Epithelial cell of prostate (primary cell): Measurements from ENCODE around the gene OXA1L.
"Not testable (repeated sequence)": the region's sequence is repeated elsewhere in the genome, so short reads cannot be mapped to it uniquely, and the experiment has no call there.

Source experiments
- DNase-seq: peaks from one replicate; pipeline ENCODE4 v3.0.0-alpha.2; 2011; ENCODE audit warnings: low read depth, low spot score
- H3K27ac ChIP-seq: fragments of 450-650 bp; 2 replicates; pipeline ENCODE4 v1.5.1; 2017; ENCODE audit warnings: mild to moderate bottlenecking

Gene OXA1L

DNA sequence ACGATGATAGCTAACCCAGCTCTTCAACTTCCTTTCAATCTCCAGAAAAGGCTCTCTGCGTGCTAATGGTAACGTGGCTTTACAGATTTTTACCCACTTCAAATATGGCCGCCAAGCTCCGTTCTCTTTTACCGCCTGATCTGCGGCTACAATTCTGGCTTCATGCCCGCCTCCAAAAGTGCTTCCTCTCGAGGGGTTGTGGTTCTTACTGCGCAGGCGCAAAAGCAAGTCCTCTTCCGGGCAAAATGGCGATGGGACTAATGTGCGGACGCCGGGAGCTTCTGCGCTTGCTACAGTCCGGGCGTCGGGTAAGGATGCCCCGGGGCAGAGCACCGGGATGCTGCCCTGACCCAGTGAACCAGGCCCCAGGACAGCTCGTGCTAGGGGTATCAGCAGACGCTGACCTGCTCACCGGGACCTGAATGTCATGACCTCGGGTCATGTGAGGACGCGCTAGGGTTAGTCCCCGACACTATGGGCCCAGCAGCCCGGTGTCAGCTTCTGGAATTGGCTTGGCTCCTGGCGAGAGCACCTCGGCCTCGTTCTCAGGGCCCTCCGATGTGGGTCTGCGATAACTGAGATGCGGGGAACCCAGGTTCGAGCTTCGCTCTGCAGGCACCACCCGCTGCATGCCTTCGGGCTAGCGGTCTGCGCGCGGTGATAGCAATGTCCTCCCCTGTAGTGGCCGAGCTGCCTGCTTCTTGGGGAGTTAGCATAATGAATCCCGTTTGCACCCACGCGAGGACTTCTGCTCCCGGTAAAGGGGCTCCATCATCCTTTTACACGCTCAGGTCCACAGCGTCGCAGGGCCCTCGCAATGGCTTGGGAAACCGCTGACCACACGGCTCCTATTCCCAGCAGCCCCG, at the start of gene OXA1L:
Gene OXA1L (plus strand): TSS at position 232 of the 866 bp plus-strand sequence. CDS start 14 bp downstream, at position 246.
- DNase-seq, result peak; percentile 78
- peak within 1 kb of the TSS; percentile 55 for H3K27ac ChIP-seq

DNA sequence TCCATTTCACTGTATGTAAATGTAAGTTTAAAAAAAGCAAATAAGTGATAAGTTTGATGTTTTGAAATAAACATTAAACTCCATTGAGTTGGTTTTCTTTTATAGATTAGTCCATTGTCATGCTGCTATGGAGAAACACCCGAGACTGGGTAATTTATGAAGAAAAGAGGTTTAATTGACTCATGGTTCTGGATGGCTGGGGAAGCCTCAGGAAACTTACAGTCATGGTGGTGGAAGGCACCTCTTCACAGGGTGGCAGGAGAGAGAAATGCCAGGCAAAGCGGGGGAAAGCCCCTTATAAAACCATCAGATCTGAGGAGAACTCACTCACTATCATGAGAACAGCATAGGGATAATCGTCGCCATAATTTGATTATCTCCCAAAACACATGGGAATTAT, 48.4 kb upstream of the OXA1L start:
- DNase-seq, result no peak
- H3K27ac ChIP-seq, result no peak overlapping the region

DNA sequence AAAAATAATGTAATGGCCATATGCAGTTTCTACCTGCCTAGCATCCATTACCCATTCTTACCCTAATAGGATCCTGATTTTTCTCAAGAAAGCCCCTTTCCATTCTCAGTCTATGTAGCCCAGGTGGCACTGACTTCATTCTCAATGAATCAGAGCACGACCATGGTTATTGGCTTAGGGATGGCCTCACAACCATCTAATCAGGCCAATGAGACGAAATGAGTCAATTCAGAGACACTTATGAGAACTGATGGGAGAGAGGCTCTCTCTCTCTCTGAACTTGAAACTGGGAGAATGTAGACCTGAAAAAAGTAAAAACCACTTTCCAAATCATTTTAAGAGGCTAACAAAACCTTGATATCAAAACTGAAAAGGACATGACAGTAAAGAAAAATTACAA, 45.3 kb upstream of the OXA1L start:
- DNase-seq, result no peak
- H3K27ac ChIP-seq, result no peak overlapping the region

DNA sequence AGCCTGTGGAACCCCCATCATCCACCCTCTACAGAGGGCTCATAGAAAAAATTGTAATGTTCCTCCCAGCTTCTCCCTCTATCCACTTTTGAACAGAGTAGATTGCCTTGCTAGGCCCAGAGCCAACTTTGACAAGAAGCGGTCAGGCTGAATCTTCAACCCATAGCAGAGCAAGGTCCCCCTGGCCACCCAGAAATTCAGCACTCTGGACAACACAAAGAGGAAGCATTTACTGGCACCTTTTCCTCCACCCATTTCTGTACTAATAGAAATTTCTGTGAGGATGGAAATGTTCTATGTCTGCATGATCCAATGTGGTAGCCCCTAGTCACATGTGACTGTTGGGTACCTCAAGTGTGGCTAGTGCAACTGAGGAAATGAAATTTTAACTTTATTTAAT, 42.7 kb upstream of the OXA1L start:
- no peak for DNase-seq
- H3K27ac ChIP-seq, result no peak overlapping the region

DNA sequence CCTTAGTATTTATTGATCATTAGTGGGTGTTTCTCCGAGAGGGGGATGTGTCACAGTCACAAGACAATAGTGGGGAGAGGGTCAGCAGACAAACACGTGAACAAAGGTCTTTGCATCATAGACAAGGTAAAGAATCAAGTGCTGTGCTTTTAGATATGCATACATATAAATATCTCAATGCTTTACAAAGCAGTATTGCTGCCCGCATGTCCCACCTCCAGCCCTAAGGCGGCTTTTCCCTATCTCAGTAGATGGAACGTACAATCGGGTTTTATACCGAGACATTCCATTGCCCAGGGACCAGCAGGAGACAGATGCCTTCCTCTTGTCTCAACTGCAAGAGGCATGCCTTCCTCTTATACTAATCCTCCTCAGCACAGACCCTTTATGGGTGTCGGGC, 41.6 kb upstream of the OXA1L start:
- not testable (repeated sequence) for H3K27ac ChIP-seq, DNase-seq

DNA sequence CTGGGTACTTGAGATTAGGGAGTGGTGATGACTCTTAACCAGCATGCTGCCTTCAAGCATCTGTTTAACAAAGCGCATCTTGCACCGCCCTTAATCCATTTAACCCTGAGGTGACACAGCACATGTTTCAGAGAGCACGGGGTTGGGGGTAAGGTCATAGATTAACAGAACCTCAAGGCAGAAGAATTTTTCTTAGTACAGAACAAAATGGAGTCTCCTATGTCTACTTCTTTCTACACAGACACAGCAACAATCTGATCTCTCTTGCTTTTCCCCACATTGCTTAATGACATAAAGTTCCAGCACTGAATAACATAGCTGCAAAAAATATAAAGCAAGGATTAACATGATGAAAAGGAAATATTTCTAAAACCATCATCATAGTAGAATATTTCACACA, 41.1 kb upstream of the OXA1L start:
- DNase-seq, result not testable (repeated sequence)

DNA sequence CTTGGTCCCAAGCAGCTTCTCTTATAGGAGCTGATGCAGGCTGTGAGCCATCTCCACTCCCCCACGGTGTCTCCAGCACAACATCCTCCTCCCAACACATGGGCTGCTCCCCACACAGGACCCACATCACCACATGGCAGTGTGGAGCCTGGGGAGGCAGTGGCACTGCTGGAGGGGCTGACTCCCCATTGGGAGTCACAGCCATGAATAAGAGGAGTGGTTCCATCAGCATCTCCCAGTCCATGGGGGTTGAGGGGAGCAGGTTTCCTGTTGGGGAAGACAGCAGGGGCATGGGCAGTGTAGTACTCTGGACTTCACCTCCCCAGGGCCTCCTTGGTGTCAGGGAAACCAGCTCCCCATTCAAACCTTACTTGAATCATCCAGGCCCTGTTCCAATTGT, 40.5 kb upstream of the OXA1L start:
- no peak for DNase-seq
- no peak overlapping the region for H3K27ac ChIP-seq

More for the DNA sequence above, 41.1 kb upstream of the OXA1L start:
- H3K27ac ChIP-seq, result not testable (repeated sequence)

DNA sequence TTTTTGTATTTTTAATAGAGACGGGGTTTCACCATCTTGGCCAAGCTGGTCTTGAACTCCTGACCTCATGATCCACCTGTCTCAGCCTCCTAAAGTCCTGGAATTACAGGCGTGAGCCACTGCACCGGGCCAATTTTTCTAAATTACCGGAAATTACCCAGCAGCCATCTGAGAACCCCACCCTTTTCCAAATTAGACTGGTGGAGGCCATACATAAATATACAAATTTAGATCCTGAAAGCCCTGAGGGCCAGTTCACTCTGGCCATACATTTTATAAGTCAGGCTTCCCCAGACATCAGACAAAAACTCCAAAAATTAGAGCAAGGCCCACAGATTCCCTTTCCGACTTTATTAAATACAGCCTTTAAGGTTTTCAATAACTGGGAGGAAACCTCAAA, 34.4 kb upstream of the OXA1L start:
- H3K27ac ChIP-seq, DNase-seq: not testable (repeated sequence)

DNA sequence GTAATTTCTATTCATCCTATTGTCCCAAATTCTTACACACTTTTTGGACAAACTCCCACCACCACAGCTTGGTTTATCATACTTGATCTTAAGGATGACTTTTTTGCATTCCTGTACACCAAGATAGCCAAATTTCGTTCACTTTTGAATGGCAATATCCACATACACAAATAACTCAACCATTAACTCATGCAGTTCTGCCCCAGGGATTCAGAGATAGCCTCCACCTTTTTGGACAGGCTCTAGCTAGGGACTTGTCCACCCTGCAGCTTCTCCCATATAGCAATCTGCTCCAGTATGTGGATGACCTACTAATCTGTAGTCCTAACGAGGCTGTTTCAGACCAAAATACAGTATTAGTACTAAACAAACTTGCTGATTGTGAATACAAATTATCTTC, 32.7 kb upstream of the OXA1L start:
- no peak for DNase-seq

DNA sequence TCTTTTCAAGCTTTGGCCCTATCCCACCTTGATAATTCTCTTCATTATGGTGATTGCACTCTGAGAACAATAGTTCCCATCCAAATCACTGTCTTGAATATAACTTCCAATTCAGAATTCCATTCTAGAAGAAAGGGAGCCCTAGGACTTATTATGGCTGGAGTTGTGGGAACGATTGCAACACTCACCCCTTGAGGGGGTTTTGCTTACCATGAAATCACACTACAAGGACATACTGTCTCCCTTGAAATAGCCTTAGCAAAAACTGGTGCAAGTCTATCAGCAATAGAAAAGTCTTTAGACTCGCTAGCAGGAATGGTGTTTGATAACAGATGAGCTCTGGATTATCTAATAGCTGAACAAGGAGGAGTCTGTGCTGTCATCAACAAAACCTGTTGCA, 31.4 kb upstream of the OXA1L start:
- H3K27ac ChIP-seq, result no peak overlapping the region
- DNase-seq, result no peak

More for the DNA sequence above, 32.7 kb upstream of the OXA1L start:
- no peak overlapping the region for H3K27ac ChIP-seq

DNA sequence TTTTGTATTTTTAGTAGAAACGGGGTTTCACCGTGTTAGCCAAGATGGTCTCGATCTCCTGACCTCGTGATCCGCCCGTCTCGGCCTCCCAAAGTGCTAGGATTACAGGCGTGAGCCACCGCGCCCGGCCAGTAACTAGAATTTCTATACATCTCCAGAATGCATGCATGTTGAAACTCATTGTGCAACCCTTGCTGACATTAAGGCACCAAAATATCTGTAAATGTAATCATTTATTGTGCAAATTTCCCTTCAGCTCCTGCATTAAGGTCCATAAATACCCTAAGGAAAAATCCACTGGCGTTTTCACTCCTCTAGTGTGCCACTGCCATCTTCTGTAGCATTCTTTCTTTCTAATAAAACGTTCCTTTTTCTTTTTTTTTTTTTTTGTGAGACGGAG, 30.1 kb upstream of the OXA1L start:
- DNase-seq, H3K27ac ChIP-seq: not testable (repeated sequence)

DNA sequence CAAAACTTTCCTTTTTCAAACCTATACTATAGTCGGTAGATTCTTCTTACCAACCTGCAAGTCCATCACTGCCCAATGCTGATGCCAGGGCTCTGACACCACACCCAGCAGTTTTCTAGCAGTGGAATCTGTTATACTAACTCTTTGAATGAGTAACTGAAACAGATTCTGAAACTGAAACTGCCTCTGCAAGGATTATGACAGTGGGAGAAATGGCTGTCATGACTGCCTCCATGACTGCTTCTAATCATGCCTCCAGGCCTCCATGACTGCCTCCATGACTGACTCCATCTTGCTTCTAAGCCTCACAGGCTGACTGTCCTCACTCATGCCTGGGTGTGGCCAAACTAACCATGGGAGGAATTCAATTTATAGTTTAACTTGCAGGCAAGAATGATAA, 29.4 kb upstream of the OXA1L start:
- no peak overlapping the region for H3K27ac ChIP-seq
- no peak for DNase-seq

DNA sequence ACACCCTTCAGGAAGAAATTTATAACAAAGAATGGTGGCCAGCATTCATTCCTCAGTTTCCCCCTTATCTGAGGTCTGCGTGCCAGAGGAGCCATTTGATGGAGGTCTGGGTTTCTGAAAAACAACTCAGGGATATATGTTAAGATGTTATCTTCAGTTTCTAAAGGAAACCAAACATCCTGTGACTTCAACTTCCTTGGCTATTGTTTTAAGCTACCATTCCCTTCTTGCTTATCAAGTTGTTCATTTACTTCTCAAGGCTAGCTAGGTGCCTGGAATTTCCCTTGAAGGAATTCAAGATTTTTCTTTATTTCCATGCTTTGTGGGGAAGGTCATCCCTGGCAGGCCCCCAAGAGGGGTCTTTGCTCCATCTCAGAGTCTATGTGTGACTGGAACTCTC, 27.1 kb upstream of the OXA1L start:
- no peak for DNase-seq
- no peak overlapping the region for H3K27ac ChIP-seq

DNA sequence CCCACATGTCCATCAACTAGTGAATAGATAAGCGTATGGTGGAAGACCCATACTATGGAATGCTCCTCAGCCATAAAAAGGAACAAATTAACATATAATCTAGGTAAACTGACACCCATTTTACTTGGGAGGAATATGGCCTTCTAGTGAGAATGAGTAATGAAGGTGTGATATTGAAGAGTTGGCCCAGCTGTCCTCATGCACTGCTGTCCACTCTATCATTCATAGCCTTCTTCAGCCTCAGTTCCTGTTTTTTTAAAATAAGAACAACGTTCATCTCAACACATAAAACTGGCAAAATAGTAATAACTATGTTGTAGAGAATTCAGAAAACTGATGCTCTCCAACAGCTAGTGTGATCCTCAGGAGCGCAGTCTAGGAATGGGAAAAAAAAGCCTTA, 26.5 kb upstream of the OXA1L start:
- H3K27ac ChIP-seq, result no peak overlapping the region
- DNase-seq, result no peak

DNA sequence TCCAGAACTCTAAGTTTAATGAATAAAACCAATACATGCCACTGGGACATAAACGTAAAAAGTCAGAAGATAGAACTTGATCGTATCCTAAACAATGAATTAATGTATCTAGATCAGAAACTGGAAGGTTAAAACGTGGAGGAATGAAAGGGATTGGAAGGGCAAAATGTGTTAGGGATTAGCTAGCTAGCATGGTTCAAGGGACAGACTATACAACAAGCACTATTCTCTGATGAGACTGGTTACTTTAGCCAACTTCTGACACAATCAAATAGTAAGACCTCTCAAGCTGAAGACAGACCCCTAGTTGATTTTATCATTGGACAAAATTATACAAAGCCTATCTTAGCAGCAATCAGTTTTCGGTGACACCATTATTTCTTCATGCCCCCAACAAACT, 18.7 kb upstream of the OXA1L start:
- no peak for DNase-seq
- no peak overlapping the region for H3K27ac ChIP-seq

DNA sequence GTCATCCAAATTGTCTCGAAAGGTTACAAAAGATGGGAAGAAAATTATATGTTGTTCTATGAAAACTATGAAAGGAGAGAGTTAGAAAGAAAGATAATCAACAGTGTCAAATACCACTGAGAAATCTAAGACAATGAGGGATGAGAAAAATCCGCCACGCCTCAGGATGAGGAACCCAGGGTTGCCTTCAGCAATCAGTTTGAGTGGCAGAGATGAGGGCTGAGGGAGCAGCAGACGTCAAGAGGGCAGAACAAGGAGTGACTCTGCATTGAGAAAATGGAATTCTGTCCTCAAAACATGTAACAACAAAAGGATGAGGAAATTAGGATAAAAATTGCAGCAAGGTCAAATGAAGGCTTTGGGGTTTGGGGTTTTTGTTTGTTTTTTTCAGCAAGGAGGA, 18.3 kb upstream of the OXA1L start:
- H3K27ac ChIP-seq, result no peak overlapping the region
- DNase-seq, result no peak

DNA sequence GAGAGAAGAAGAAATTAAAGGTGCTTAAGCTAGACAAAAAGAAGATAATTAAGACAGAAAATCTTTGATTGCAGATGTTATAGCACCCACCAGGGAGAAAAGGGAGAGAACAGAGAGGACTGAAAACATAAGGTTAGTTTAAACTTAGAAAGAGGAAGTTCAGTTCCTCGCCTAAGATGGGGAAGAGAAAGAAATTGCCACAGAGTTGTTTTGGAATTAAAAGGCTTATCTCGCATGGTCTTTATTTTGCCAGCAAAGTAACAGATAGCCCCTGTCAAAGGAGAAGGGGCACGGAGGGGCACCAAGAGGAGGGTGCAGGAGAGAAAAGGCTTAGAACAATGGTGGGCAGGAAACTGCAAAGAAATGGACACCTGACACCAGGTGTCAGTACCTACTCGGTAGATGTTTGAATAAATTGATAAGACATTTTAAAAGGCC, 17.8 kb upstream of the OXA1L start:
- no peak overlapping the region for H3K27ac ChIP-seq
- DNase-seq, result no peak

DNA sequence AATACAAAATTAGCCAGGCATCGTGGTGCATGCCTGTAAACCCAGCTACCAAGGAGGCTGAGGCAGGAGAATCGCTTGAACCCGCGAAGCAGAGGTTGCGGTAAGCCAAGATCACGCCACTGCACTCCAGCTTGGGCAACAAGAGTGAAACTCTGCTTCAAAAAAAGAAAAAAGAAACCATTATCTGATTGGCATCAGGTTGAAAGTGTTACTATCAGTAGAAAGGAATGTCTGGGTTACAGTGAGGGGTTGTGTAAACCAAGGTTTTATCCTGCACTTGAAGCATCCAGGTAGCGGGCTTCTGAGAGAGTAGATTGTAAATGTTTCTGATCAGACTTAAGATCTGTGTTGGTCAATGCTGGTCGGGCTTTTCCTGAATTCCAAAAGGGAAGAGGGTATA, 14.1 kb upstream of the OXA1L start:
- H3K27ac ChIP-seq, result no peak overlapping the region
- DNase-seq, result no peak

DNA sequence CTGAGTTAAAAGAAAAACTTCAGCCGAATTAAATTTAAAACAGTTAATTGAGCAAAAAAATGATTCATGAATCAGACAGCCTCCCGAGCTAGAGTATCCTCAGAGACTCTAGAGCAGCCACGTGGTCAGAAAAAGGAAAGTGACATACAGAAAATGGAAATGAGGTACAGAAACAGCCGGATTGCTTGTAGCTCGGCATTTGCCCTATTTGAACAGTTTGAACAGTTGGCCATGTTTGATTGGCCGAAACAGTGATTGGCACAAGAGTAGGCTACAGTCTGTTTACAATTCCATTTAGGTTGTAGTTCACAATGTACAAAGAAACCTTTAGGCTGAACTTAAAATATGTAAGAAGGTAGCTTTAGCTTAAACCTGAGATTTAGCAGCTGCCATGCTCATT, 12.9 kb upstream of the OXA1L start:
- DNase-seq, result no peak
- no peak overlapping the region for H3K27ac ChIP-seq

DNA sequence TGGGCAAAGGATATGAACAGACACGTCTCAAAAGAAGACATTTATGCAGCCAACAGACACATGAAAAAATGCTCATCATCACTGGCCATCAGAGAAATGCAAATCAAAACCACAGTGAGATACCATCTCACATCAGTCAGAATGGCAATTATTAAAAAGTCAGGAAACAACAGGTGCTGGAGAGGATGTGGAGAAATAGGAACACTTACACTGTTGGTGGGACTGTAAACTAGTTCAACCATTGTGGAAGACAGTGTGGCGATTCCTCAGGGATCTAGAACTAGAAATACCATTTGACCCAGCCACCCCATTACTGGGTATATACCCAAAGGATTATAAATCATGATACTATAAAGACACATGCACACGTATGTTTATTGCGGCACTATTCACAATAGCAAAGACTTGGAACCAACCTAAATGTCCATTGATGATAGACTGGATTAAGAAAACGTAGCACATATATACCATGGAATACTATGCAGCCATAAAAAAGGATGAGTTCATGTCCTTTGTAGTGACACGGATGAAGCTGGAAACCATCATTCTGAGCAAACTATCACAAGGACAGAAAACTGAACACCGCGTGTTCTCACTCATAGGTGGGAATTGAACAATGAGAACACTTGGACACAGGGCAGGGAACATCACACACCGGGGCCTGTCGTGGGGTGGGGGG, 8.4 kb upstream of the OXA1L start:
- not testable (repeated sequence) for DNase-seq

DNA sequence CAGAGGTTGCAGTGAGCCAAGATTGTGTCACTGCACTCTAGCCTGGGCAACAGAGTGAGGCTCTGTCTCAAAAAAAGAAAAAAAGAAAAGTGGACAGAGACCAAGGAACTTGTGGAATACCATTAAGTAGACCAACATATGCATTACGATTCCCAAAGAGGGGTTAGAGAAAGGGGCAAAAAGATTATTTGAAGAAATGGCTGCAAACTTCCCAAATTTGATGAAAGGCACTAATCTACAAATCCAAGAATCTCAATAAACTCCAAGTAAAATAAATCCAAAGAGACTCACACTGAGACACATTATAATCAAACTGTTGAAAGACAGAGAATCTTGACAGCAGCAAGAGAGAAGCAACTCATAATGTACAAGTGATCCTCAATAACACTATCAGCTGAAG, 4.8 kb upstream of the OXA1L start:
- no peak for DNase-seq

More for the DNA sequence above, 8.4 kb upstream of the OXA1L start:
- not testable (repeated sequence) for H3K27ac ChIP-seq

DNA sequence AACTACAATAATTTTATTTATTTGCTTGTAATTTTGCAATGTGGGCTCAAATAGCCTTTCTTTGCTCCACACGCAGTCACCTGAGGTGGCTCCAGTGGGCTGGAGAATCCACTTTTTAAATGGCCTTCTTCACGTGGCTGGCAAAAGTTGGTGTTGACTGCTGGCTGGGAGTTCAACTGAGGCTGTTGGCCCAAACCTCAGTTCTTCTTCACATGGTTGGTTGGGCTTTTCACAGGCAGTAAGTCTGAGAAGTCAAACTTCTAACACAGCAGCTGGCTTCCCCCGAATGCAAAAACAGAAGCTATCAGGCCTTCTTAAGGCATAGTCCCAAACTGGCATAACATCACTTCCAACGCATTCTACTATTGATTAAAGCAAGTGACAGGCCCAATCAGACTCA, 2.1 kb upstream of the OXA1L start:
- no peak overlapping the region for H3K27ac ChIP-seq
- no peak for DNase-seq

More for the DNA sequence above, 4.8 kb upstream of the OXA1L start:
- H3K27ac ChIP-seq, result no peak overlapping the region
